Activated CD4-positive, alpha-beta T cell treated with anti-CD3 and anti-CD28 coated beads, Interleukin-2, amount 10 ng/mL, durations not matched to agents 24 days and 14 days (primary cell): Measurements from ENCODE around the gene PLEKHA7. TPM values are rescaled to one million over a fixed set of nuclear protein-coding genes. Genes with fewer than 3 reads are reported as not detected.

Experiments used
- DNase-seq: peaks from one replicate; pipeline ENCODE4 v3.0.0; 2022
- H3K27ac Mint-ChIP-seq: one replicate; pipeline ENCODE4 v1.8.0; 2022; ENCODE audit warnings: mild to moderate bottlenecking, mixed read lengths
- H3K27me3 Mint-ChIP-seq: one replicate; pipeline ENCODE4 v1.8.0; 2022; ENCODE audit warnings: mixed read lengths
- H3K36me3 Mint-ChIP-seq: one replicate; pipeline ENCODE4 v1.8.0; 2022; ENCODE audit warnings: low read depth, mild to moderate bottlenecking, mixed read lengths
- H3K4me1 Mint-ChIP-seq: one replicate; pipeline ENCODE4 v1.8.0; 2021; ENCODE audit warnings: mixed read lengths
- H3K4me3 Mint-ChIP-seq: one replicate; pipeline ENCODE4 v1.8.0; 2022; ENCODE audit warnings: mild to moderate bottlenecking, moderate library complexity, mixed read lengths
- H3K9me3 Mint-ChIP-seq: one replicate; pipeline ENCODE4 v1.8.0; 2021; ENCODE audit warnings: mixed read lengths
- intact Hi-C: fragments of 100-400 bp; cut with micrococcal nuclease; formaldehyde crosslinking; loops from one replicate; pipeline ENCODE4 v1.15.1; 2023
- total RNA-seq: library from RNA; stranded (reverse); gene quantifications from 2 replicates; pipeline ENCODE4 v1.2.3, GENCODE V29; 2022

Gene PLEKHA7
- total RNA-seq, 1 donor from 2014 or later: 16.7 TPM

GRCh38 chr11:16820324-16821092, 193.7 kb downstream of the PLEKHA7 start:
- Mint-ChIP-seq H3K27ac (no peak overlapping the region), H3K9me3 (no peaks in the 10 kb centered on the region), H3K27me3 (no peaks in the 10 kb centered on the region), H3K4me3 (no peak overlapping the region), H3K4me1 (peaks cover 10% of the 10 kb centered on the region), H3K36me3 (no peaks in the 10 kb centered on the region)
- peak; percentile 77 for DNase-seq
- intact Hi-C loops: loop anchor here (1.0 to 5.0 kb wide), 3 partner anchors 42 to 243 kb away; no protein-coding TSS in a partner anchor

GRCh38 chr11:16818284-16818683, 195.9 kb downstream of the PLEKHA7 start:
- H3K9me3 Mint-ChIP-seq: no peaks in the 10 kb centered on the region
- DNase-seq: no peak
- H3K4me1 Mint-ChIP-seq: peaks cover 10% of the 10 kb centered on the region
- no peaks in the 10 kb centered on the region for H3K36me3 Mint-ChIP-seq
- intact Hi-C loops: no loop called here
- H3K27me3 Mint-ChIP-seq: no peaks in the 10 kb centered on the region
- peak overlapping the region; percentile 6 for H3K27ac Mint-ChIP-seq
- no peak overlapping the region for H3K4me3 Mint-ChIP-seq

- intact Hi-C loops: no loop called here
- Mint-ChIP-seq H3K9me3 (no peaks in the 10 kb centered on the region), H3K27me3 (no peaks in the 10 kb centered on the region), H3K27ac (no peak overlapping the region), H3K4me3 (no peak overlapping the region), H3K4me1 (peaks cover 10% of the 10 kb centered on the region), H3K36me3 (no peaks in the 10 kb centered on the region)
- DNase-seq: no peak
Observed at GRCh38 chr11:16817351-16817750, 196.9 kb downstream of the PLEKHA7 start.

- H3K27ac Mint-ChIP-seq: no peak overlapping the region
- H3K4me3 Mint-ChIP-seq: no peak overlapping the region
- no peaks in the 10 kb centered on the region for H3K36me3 Mint-ChIP-seq
- H3K9me3 Mint-ChIP-seq: no peaks in the 10 kb centered on the region
- H3K4me1 Mint-ChIP-seq: peaks cover 10% of the 10 kb centered on the region
- no peaks in the 10 kb centered on the region for H3K27me3 Mint-ChIP-seq
- no peak for DNase-seq
- intact Hi-C loops: no loop called here
Observed at GRCh38 chr11:16816358-16817270, 197.6 kb downstream of the PLEKHA7 start.

- DNase-seq: no peak
- H3K4me3 Mint-ChIP-seq: no peak overlapping the region
- H3K36me3 Mint-ChIP-seq: no peaks in the 10 kb centered on the region
- H3K9me3 Mint-ChIP-seq: no peaks in the 10 kb centered on the region
- H3K27me3 Mint-ChIP-seq: no peaks in the 10 kb centered on the region
- intact Hi-C loops: no loop called here
- H3K4me1 Mint-ChIP-seq: peaks cover 2% of the 10 kb centered on the region
- no peak overlapping the region for H3K27ac Mint-ChIP-seq
Observed at GRCh38 chr11:16815047-16815767, 199.0 kb downstream of the PLEKHA7 start.

- Mint-ChIP-seq H3K4me3 (no peak overlapping the region), H3K36me3 (no peaks in the 10 kb centered on the region), H3K9me3 (no peaks in the 10 kb centered on the region), H3K27ac (no peak overlapping the region), H3K27me3 (no peaks in the 10 kb centered on the region), H3K4me1 (peaks cover under 1% of the 10 kb centered on the region)
- intact Hi-C loops: no loop called here
- DNase-seq: no peak
Observed at GRCh38 chr11:16814410-16815046, 199.7 kb downstream of the PLEKHA7 start.

- H3K36me3 Mint-ChIP-seq: no peaks in the 10 kb centered on the region
- no peak for DNase-seq
- H3K27ac Mint-ChIP-seq: no peak overlapping the region
- no peak overlapping the region for H3K4me3 Mint-ChIP-seq
- H3K9me3 Mint-ChIP-seq: no peaks in the 10 kb centered on the region
- no peaks in the 10 kb centered on the region for H3K27me3 Mint-ChIP-seq
- intact Hi-C loops: no loop called here
- no peaks in the 10 kb centered on the region for H3K4me1 Mint-ChIP-seq
Observed at GRCh38 chr11:16813126-16813525, 201.1 kb downstream of the PLEKHA7 start.

- peaks cover 2% of the 10 kb centered on the region for H3K4me1 Mint-ChIP-seq
- no peaks in the 10 kb centered on the region for H3K9me3 Mint-ChIP-seq
- no peak overlapping the region for H3K4me3 Mint-ChIP-seq
- DNase-seq: no peak
- H3K36me3 Mint-ChIP-seq: no peaks in the 10 kb centered on the region
- no peak overlapping the region for H3K27ac Mint-ChIP-seq
- no peaks in the 10 kb centered on the region for H3K27me3 Mint-ChIP-seq
- intact Hi-C loops: no loop called here
Observed at GRCh38 chr11:16812274-16812673, 201.9 kb downstream of the PLEKHA7 start.

- no peaks in the 10 kb centered on the region for H3K9me3 Mint-ChIP-seq
- peaks cover 3% of the 10 kb centered on the region for H3K4me1 Mint-ChIP-seq
Observed at GRCh38 chr11:16811136-16812020, 202.8 kb downstream of the PLEKHA7 start.

GRCh38 chr11:16809886-16810668, 204.1 kb downstream of the PLEKHA7 start:
- Mint-ChIP-seq H3K4me1 (peaks cover 3% of the 10 kb centered on the region), H3K27ac (no peak overlapping the region), H3K27me3 (no peaks in the 10 kb centered on the region), H3K36me3 (no peaks in the 10 kb centered on the region), H3K4me3 (no peak overlapping the region), H3K9me3 (no peaks in the 10 kb centered on the region)
- DNase-seq: no peak
- intact Hi-C loops: no loop called here

More at GRCh38 chr11:16811136-16812020, 202.8 kb downstream of the PLEKHA7 start:
- no peak for DNase-seq
- Mint-ChIP-seq H3K36me3 (no peaks in the 10 kb centered on the region), H3K4me3 (no peak overlapping the region), H3K27ac (no peak overlapping the region), H3K27me3 (no peaks in the 10 kb centered on the region)
- intact Hi-C loops: no loop called here

- no peak for DNase-seq
- no peaks in the 10 kb centered on the region for H3K27me3 Mint-ChIP-seq
Observed at GRCh38 chr11:16807306-16807705, 206.9 kb downstream of the PLEKHA7 start.

GRCh38 chr11:16806791-16807190, 207.4 kb downstream of the PLEKHA7 start:
- no peaks in the 10 kb centered on the region for H3K36me3 Mint-ChIP-seq
- H3K27ac Mint-ChIP-seq: no peak overlapping the region
- H3K4me1 Mint-ChIP-seq: peaks cover 3% of the 10 kb centered on the region
- H3K27me3 Mint-ChIP-seq: no peaks in the 10 kb centered on the region
- intact Hi-C loops: no loop called here
- H3K4me3 Mint-ChIP-seq: no peak overlapping the region
- DNase-seq: no peak
- no peaks in the 10 kb centered on the region for H3K9me3 Mint-ChIP-seq

More at GRCh38 chr11:16807306-16807705, 206.9 kb downstream of the PLEKHA7 start:
- peaks cover 3% of the 10 kb centered on the region for H3K4me1 Mint-ChIP-seq
- no peak overlapping the region for H3K4me3 Mint-ChIP-seq
- intact Hi-C loops: no loop called here
- no peaks in the 10 kb centered on the region for H3K36me3 Mint-ChIP-seq
- no peaks in the 10 kb centered on the region for H3K9me3 Mint-ChIP-seq
- no peak overlapping the region for H3K27ac Mint-ChIP-seq
